22Rv1 (cell line): ENCODE results near the gene PRKCE.

Source experiments
- CTCF ChIP-seq: fragments of 450-650 bp; IDR thresholded peaks from 2 replicates; pipeline ENCODE4 v1.5.1; 2017; ENCODE audit warnings: mild to moderate bottlenecking
- ZFX ChIP-seq: fragments of 450-650 bp; IDR thresholded peaks from 2 replicates; pipeline ENCODE4 v1.6.1; 2017; ENCODE audit warnings: antibody characterized with exemption, borderline replicate concordance

- TF ChIP-seq CTCF: no peak
- no peak for TF ChIP-seq ZFX
Observed at GRCh38 chr2:45770811-45771210, 119.3 kb downstream of the PRKCE start.
